H1 (cell line): ENCODE data around the gene PRR5L. TPM values are rescaled to one million over a fixed set of nuclear protein-coding genes. Genes with fewer than 3 reads are reported as not detected.

Source experiments
- CTCF ChIA-PET: fragments of 300-600 bp; sonication (Branson Sonifier 250); formaldehyde crosslinking; loops from one replicate; lab custom pipeline; 2021; ENCODE audit not compliant: partially characterized antibody; lab: Charles Lee
- POLR2A ChIA-PET: fragments of 300-600 bp; sonication (Branson Sonifier 250); formaldehyde crosslinking; loops from one replicate; lab custom pipeline; 2021; ENCODE audit warnings: inconsistent platforms; ENCODE audit not compliant: partially characterized antibody; lab: Charles Lee
- DNase-seq, 2 experiments: peaks; one replicate each; pipeline versions ENCODE4 v3.0.0 to v3.0.0-alpha.2; 2010 to 2022; ENCODE audit warnings: low spot score in 2 of 2, low read depth in 1 of 2, mixed read lengths in 1 of 2
- FAIRE-seq: peaks from 2 replicates; lab custom pipeline; 2011; peaks lifted over from hg19 to GRCh38; lab: Jason Lieb, UNC
- H2AFZ ChIP-seq: 2 replicates; pipeline ENCODE4 v1.8.1; 2012; ENCODE audit warnings: low read length, inconsistent platforms
- H2AK5ac ChIP-seq: 2 replicates; pipeline ENCODE4 v1.6.1; 2013; ENCODE audit warnings: low read depth, low read length
- H2BK120ac ChIP-seq: replicated peaks from 2 replicates; pipeline ENCODE3; 2013; ENCODE audit warnings: low read depth, low read length, inconsistent platforms
- H2BK12ac ChIP-seq: 2 replicates; pipeline ENCODE4 v1.6.1; 2013; ENCODE audit warnings: low read depth, low read length
- H2BK15ac ChIP-seq: 2 replicates; pipeline ENCODE4 v1.6.1; 2013; ENCODE audit warnings: low read length
- H2BK20ac ChIP-seq: 2 replicates; pipeline ENCODE4 v1.6.1; 2013; ENCODE audit warnings: low read length
- H2BK5ac ChIP-seq: 2 replicates; pipeline ENCODE4 v1.6.1; 2013; ENCODE audit warnings: low read depth, low read length
- H3K14ac ChIP-seq: 2 replicates; pipeline ENCODE4 v1.6.1; 2013; ENCODE audit warnings: inconsistent platforms; ENCODE audit not compliant: insufficient read length
- H3K18ac ChIP-seq: 2 replicates; pipeline ENCODE4 v1.6.1; 2013; ENCODE audit warnings: low read length; ENCODE audit errors: extremely low read depth
- H3K23ac ChIP-seq: 2 replicates; pipeline ENCODE4 v1.6.1; 2013; ENCODE audit warnings: inconsistent platforms; ENCODE audit not compliant: insufficient read length
- H3K23me2 ChIP-seq: 2 replicates; pipeline ENCODE4 v1.6.1; 2013; ENCODE audit warnings: low read depth, low read length
- H3K27ac ChIP-seq: 2 replicates; pipeline ENCODE4 v1.6.1; 2011; ENCODE audit warnings: low read depth, low read length, inconsistent platforms
- H3K27me3 ChIP-seq, 4 experiments: replicated peaks in 1 of 4; 1 replicate in 1 of 4; 2 replicates in 3 of 4; pipeline versions ENCODE4 v1.6.1 to v1.8.1; 2011 to 2013; ENCODE audit warnings: low read length in 3 of 4, mild to moderate bottlenecking in 3 of 4, inconsistent platforms in 2 of 4, mixed read lengths in 2 of 4, moderate library complexity in 1 of 4; ENCODE audit not compliant: control insufficient read depth in 3 of 4, insufficient read depth in 3 of 4; ENCODE audit errors: extremely low read depth in 1 of 4
- H3K36me3 ChIP-seq, 4 experiments: 2 replicates each; pipeline versions ENCODE4 v1.6.1 to v1.8.1; 2011 to 2013; ENCODE audit warnings: mild to moderate bottlenecking in 4 of 4, low read length in 3 of 4, moderate library complexity in 2 of 4, control low read depth in 1 of 4, inconsistent platforms in 1 of 4; ENCODE audit not compliant: insufficient read depth in 4 of 4, control insufficient read depth in 2 of 4
- H3K4ac ChIP-seq: replicated peaks from 2 replicates; pipeline ENCODE3; 2013; ENCODE audit warnings: low read length, low read depth, mixed read lengths, inconsistent platforms; ENCODE audit not compliant: insufficient read length
- H3K4me1 ChIP-seq, 4 experiments: replicated peaks in 1 of 4; 1 replicate in 1 of 4; 2 replicates in 3 of 4; pipeline versions ENCODE4 v1.6.1 to v1.8.1; 2011 to 2013; ENCODE audit warnings: low read length in 3 of 4, inconsistent platforms in 2 of 4, mixed read lengths in 1 of 4; ENCODE audit not compliant: insufficient read depth in 4 of 4, control insufficient read depth in 3 of 4
- H3K4me2 ChIP-seq, 2 experiments: 2 replicates each; pipeline versions ENCODE4 v1.6.1 to v1.8.1; 2011 to 2013; ENCODE audit warnings: low read depth in 2 of 2, low read length in 2 of 2, control low read depth in 1 of 2, inconsistent platforms in 1 of 2, mild to moderate bottlenecking in 1 of 2; ENCODE audit not compliant: insufficient read depth in 1 of 2
- H3K4me3 ChIP-seq, 4 experiments: fragments of 200-600, 300-600 bp in 1 of 4; sonication (generic), shearing (Covaris generic), sonication (Bioruptor Twin) in 1 of 4; 2 replicates each; pipeline versions ENCODE4 v1.5.1 to v1.8.1; 2011 to 2016; ENCODE audit warnings: low read length in 4 of 4, low read depth in 3 of 4, control low read depth in 2 of 4, inconsistent platforms in 2 of 4, mild to moderate bottlenecking in 2 of 4, mixed read lengths in 1 of 4, moderate library complexity in 1 of 4; ENCODE audit not compliant: insufficient read depth in 2 of 4; ENCODE audit errors: extremely low read depth in 1 of 4
- H3K56ac ChIP-seq: replicated peaks from 2 replicates; pipeline ENCODE3; 2013; ENCODE audit warnings: low read depth, mild to moderate bottlenecking, mixed read lengths, low read length, inconsistent platforms; ENCODE audit not compliant: insufficient read length
- H3K79me1 ChIP-seq: 2 replicates; pipeline ENCODE4 v1.6.1; 2013; ENCODE audit warnings: low read depth, low read length, control low read depth
- H3K79me2 ChIP-seq, 2 experiments: 2 replicates each; pipeline versions ENCODE4 v1.6.1 to v1.8.1; 2012 to 2013; ENCODE audit warnings: low read length in 2 of 2, mild to moderate bottlenecking in 2 of 2, inconsistent platforms in 1 of 2; ENCODE audit not compliant: insufficient read depth in 2 of 2, control insufficient read depth in 1 of 2
- H3K9ac ChIP-seq, 4 experiments: replicated peaks in 1 of 4; 1 replicate in 1 of 4; 2 replicates in 3 of 4; pipeline versions ENCODE4 v1.6.1 to v1.8.1; 2011 to 2013; ENCODE audit warnings: low read depth in 3 of 4, low read length in 3 of 4, control low read depth in 2 of 4, mild to moderate bottlenecking in 2 of 4, moderate library complexity in 2 of 4, inconsistent platforms in 1 of 4; ENCODE audit errors: extremely low read depth in 1 of 4
- H3K9me3 ChIP-seq, 2 experiments: 2 replicates each; pipeline versions ENCODE4 v1.6.1 to v1.8.1; 2012 to 2013; ENCODE audit warnings: mild to moderate bottlenecking in 2 of 2, moderate library complexity in 2 of 2, control low read depth in 1 of 2, inconsistent platforms in 1 of 2, low read depth in 1 of 2, low read length in 1 of 2, mixed read lengths in 1 of 2; ENCODE audit not compliant: insufficient read depth in 2 of 2
- H4K20me1 ChIP-seq, 2 experiments: replicated peaks in 1 of 2; 2 replicates each; pipeline versions ENCODE3 to v1.8.1; 2011 to 2013; ENCODE audit warnings: inconsistent platforms in 2 of 2, low read length in 2 of 2, mild to moderate bottlenecking in 1 of 2; ENCODE audit not compliant: insufficient read depth in 2 of 2, control insufficient read depth in 1 of 2
- H4K5ac ChIP-seq: 2 replicates; pipeline ENCODE4 v1.6.1; 2013; ENCODE audit warnings: low read length, low read depth, mixed read lengths, inconsistent platforms; ENCODE audit not compliant: insufficient read length
- H4K8ac ChIP-seq: 2 replicates; pipeline ENCODE4 v1.8.0; 2013; ENCODE audit warnings: mild to moderate bottlenecking, moderate library complexity, low read length, inconsistent platforms; ENCODE audit not compliant: insufficient read depth; ENCODE audit errors: extremely low read depth
- H4K91ac ChIP-seq: replicated peaks from 2 replicates; pipeline ENCODE3; 2013; ENCODE audit warnings: low read length, mixed read lengths, inconsistent platforms; ENCODE audit not compliant: insufficient read length
- BCL11A ChIP-seq, 2 experiments: IDR thresholded peaks; one replicate each; pipeline ENCODE4 v1.6.1; 2011; ENCODE audit warnings: low read depth in 2 of 2, low read length in 2 of 2, mild to moderate bottlenecking in 2 of 2
- BRCA1 ChIP-seq: IDR thresholded peaks from 2 replicates; pipeline ENCODE4 v1.6.1; 2012; ENCODE audit warnings: low read depth, low read length, improper control_type of control experiment
- CBX8 ChIP-seq: fragments of 300-800, 300-1000 bp; sonication (generic); IDR thresholded peaks from 2 replicates; pipeline ENCODE4 v1.7.1; 2016; ENCODE audit warnings: low read depth, low read length, borderline replicate concordance
- CHD1 ChIP-seq: IDR thresholded peaks from 2 replicates; pipeline ENCODE4 v1.6.1; 2012; ENCODE audit warnings: low read depth, low read length, improper control_type of control experiment
- CREB1 ChIP-seq: IDR thresholded peaks from 2 replicates; pipeline ENCODE4 v1.6.1; 2012; ENCODE audit warnings: inconsistent platforms
- CTBP2 ChIP-seq: IDR thresholded peaks from 2 replicates; pipeline ENCODE4 v1.7.0; 2011; ENCODE audit warnings: borderline replicate concordance, mild to moderate bottlenecking, moderate library complexity, mixed read lengths, low read length; ENCODE audit not compliant: insufficient read depth, insufficient read length
- EP300 ChIP-seq, 2 experiments: IDR thresholded peaks; 1 replicate in 1 of 2; 2 replicates in 1 of 2; pipeline ENCODE4 v1.6.1; 2011 to 2012; ENCODE audit warnings: low read depth in 2 of 2, low read length in 2 of 2, mild to moderate bottlenecking in 2 of 2, borderline replicate concordance in 1 of 2, inconsistent platforms in 1 of 2, moderate library complexity in 1 of 2
- NRF1 ChIP-seq: IDR thresholded peaks from 2 replicates; pipeline ENCODE4 v1.6.1; 2011; ENCODE audit warnings: mild to moderate bottlenecking, low read depth, low read length, improper control_type of control experiment
- POLR2A ChIP-seq, 2 experiments: IDR thresholded peaks; 1 replicate in 1 of 2; 2 replicates in 1 of 2; pipeline ENCODE4 v1.6.1; 2011; ENCODE audit warnings: low read depth in 2 of 2, low read length in 2 of 2, mild to moderate bottlenecking in 2 of 2; ENCODE audit errors: control extremely low read depth in 1 of 2
- POLR2AphosphoS5 ChIP-seq: IDR thresholded peaks from 2 replicates; pipeline ENCODE4 v1.6.1; 2011; ENCODE audit warnings: low read depth, low read length
- SIX5 ChIP-seq: IDR thresholded peaks from 2 replicates; pipeline ENCODE4 v1.6.1; 2011; ENCODE audit warnings: mild to moderate bottlenecking, low read depth, low read length
- SP4 ChIP-seq: IDR thresholded peaks from 2 replicates; pipeline ENCODE4 v1.6.1; 2012; ENCODE audit warnings: low read length, inconsistent platforms
- TAF1 ChIP-seq: IDR thresholded peaks from 2 replicates; pipeline ENCODE4 v1.6.1; 2011; ENCODE audit warnings: mild to moderate bottlenecking, low read depth, low read length
- TCF12 ChIP-seq: IDR thresholded peaks from 2 replicates; pipeline ENCODE4 v1.6.1; 2011; ENCODE audit warnings: low read depth, mild to moderate bottlenecking, low read length
- WGBS, 2 experiments: shearing (Covaris generic) in 1 of 2; methylation state at CpG; one replicate each; pipeline versions ENCODE4 v1.1.6 to v1.1.7; 2013 to 2015; ENCODE audit warnings: low lambda C conversion rate in 2 of 2, mixed read lengths in 2 of 2, inconsistent platforms in 1 of 2, low coverage in 1 of 2, missing lambda C conversion rate in 1 of 2; ENCODE audit not compliant: insufficient replicate concordance in 2 of 2, insufficient coverage in 1 of 2, insufficient read length in 1 of 2; ENCODE audit errors: extremely low coverage in 1 of 2, missing lambda C conversion rate in 1 of 2; 5-methylcytosine and 5-hydroxymethylcytosine counted together
- polyA plus RNA-seq, 7 experiments: library from polyadenylated mRNA; depleted of rRNA in 3 of 7; stranded (reverse) in 5 of 7; unstranded in 2 of 7; fragments of >200 nt in 5 of 7; fragments of 200-250 nt in 2 of 7; gene quantifications; 1 replicate in 5 of 7; 2 replicates in 1 of 7; 4 replicates in 1 of 7; pipeline versions ENCODE4 v1.2.1 to v1.2.3, GENCODE V29; 2011 to 2013; ENCODE audit warnings: missing spikeins in 2 of 7, mixed read lengths in 2 of 7
- total RNA-seq: library from RNA; stranded (reverse); fragmentation: NEBNext Ultra II Directional; extraction: Animal tissue kit (Norgen Biotek cat#: 25700); gene quantifications from 2 replicates; pipeline ENCODE4 v1.2.1, GENCODE V29; 2021
- TF ChIP-seq, protein P1 (sequence below): IDR thresholded peaks from 2 replicates; pipeline ENCODE4 v1.6.1; 2012; ENCODE audit warnings: inconsistent platforms

Gene PRR5L
- total and polyA plus RNA-seq, 2 of the 8 experiments (the other 6 are each of a cell fraction or from before 2014, with no cell fraction given): 6.6 to 10.1 TPM

DNA sequence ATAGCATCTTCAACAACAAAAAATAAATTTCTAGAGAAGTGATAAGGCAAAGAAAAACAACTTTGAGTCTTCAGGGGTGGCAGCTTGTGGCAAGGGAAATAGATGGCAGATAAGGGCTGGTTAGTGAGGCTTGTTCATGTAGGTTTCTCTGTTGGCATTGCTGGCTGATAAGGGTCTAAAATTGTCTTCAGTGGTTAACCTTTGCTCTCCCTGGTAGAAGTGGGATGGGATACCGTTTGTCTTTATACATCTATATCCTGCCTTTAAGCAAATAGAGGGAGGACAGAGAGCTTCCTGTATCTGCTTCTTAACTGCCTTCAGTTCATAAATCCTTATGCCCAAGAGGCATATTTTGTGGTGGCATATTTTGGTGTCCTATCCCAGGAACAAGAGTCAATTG is 156.9 kb downstream of the PRR5L start:
- H3K9ac ChIP-seq: no peak overlapping the region
- no peaks in the 10 kb centered on the region for H3K79me1 ChIP-seq
- no peak overlapping the region for H2BK12ac ChIP-seq
- H3K4me3 ChIP-seq: no peak overlapping the region
- H3K14ac ChIP-seq: no peak overlapping the region
- no peak overlapping the region for H4K5ac ChIP-seq
- no peak overlapping the region for H3K23ac ChIP-seq
- H2BK20ac ChIP-seq: no peak overlapping the region
- no peaks in the 10 kb centered on the region for H3K79me2 ChIP-seq
- H4K20me1 ChIP-seq: no peaks in the 10 kb centered on the region
- H3K4me2 ChIP-seq: no peak overlapping the region
- H3K36me3 ChIP-seq: peaks cover 0 to 5% (median under 1%) of the 10 kb centered on the region in 4 experiments; a peak in 2 of 8 replicates
- H3K23me2 ChIP-seq: no peaks in the 10 kb centered on the region
- DNase-seq: no peak
- H3K4ac ChIP-seq: no peak overlapping the region
- H4K91ac ChIP-seq: no peak overlapping the region
- H3K18ac ChIP-seq: no peak overlapping the region
- ChIA-PET CTCF (interaction anchor here (0.7 to 5.6 kb wide), 9 partner anchors 11 to 187 kb away, joined by 3 to 59 read pairs (median 3); no protein-coding TSS in a partner anchor), POLR2A (no interaction called here)
- H3K27me3 ChIP-seq: no peaks in the 10 kb centered on the region
- no peak overlapping the region for H2BK5ac ChIP-seq
- H2BK15ac ChIP-seq: no peak overlapping the region
- H4K8ac ChIP-seq: no peak overlapping the region
- no peak overlapping the region for H3K27ac ChIP-seq
- H2AFZ ChIP-seq: no peak overlapping the region
- H2BK120ac ChIP-seq: no peak overlapping the region
- no peak overlapping the region for H3K56ac ChIP-seq
- H3K4me1 ChIP-seq: peaks cover 0 to 20% (median 11%) of the 10 kb centered on the region in 4 experiments; a peak in 6 of 7 replicates
- TF ChIP-seq EP300 (IDR thresholded peaks at IDR 0.05; ENCODE audit: borderline replicate concordance in 1 of 2, low read depth in 2 of 2, low read length in 2 of 2): no peak
- no peak for TF ChIP-seq POLR2A (IDR thresholded peaks at IDR 0.05; ENCODE audit: control extremely low read depth in 1 of 2, low read depth in 2 of 2, low read length in 2 of 2)
- TF ChIP-seq TCF12: no peak
- TF ChIP-seq POLR2AphosphoS5: no peak
- TF ChIP-seq CREB1: no peak
- TF ChIP-seq, protein P1, sequence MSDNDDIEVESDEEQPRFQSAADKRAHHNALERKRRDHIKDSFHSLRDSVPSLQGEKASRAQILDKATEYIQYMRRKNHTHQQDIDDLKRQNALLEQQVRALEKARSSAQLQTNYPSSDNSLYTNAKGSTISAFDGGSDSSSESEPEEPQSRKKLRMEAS: no peak
- no peak for TF ChIP-seq NRF1
- no peak for TF ChIP-seq SP4
- no peak for TF ChIP-seq CTBP2
- TF ChIP-seq BRCA1: no peak
- no peak for TF ChIP-seq CHD1
- TF ChIP-seq CBX8: no peak
- no peak for TF ChIP-seq TAF1
- TF ChIP-seq BCL11A (IDR thresholded peaks at IDR 0.05; ENCODE audit: low read depth in 2 of 2, low read length in 2 of 2): no peak
- no peak for TF ChIP-seq SIX5
- no peak overlapping the region for H2AK5ac ChIP-seq
- FAIRE-seq: no peak
- no peaks in the 10 kb centered on the region for H3K9me3 ChIP-seq
- WGBS, 2 experiments: 69% methylated on average over 1 of the region's 1 CpG; no CpG with 5 or more reads in 1 of the 2 experiments
